Gastroesophageal sphincter (tissue), 3 donors: Measurements from ENCODE around the gene HPGD.

Experiments used
- EP300 ChIP-seq: sonication (generic); formaldehyde crosslinking; IDR thresholded peaks from one replicate; pipeline ENCODE4 v1.6.1; 2017; ENCODE audit warnings: antibody characterized with exemption, mild to moderate bottlenecking
- POLR2A ChIP-seq, 2 donors: fragments of 450-650 bp; IDR thresholded peaks; one replicate each; pipeline ENCODE4 v1.6.1; 2017; ENCODE audit warnings: antibody characterized with exemption in 2 of 2, mild to moderate bottlenecking in 2 of 2, moderate library complexity in 1 of 2
- TF ChIP-seq, protein P1 (sequence below), 4 experiments: fragments of 200-600 bp in 2 of 4; fragments of 450-650 bp in 2 of 4; sonication (generic) in 1 of 4; IDR thresholded peaks; one replicate each; pipeline ENCODE4 v1.5.1; 2017 to 2019; ENCODE audit warnings: antibody characterized with exemption in 4 of 4, mild to moderate bottlenecking in 2 of 4, moderate library complexity in 2 of 4

DNA sequence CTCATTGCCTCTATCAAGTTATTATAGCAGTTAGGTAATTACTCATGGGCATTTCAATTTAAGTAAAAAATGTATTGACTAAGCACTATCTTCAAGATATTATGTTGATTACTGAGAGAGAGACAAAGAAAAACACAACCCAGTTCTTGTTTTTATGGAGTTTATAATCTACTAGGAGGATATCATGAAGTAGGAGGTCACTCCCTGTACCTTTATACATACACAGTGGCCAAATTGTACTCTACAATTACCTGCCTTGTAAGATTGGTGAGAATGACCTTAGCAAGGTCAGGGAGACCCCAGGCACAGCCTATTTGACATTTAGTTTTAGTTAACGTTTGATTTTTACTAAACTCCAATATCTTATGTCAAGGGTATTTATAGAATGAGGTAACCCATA lies 5.5 kb downstream of the HPGD start:
- TF ChIP-seq POLR2A (IDR thresholded peaks at IDR 0.05) (no peak), EP300 (no peak)
- TF ChIP-seq, protein P1, sequence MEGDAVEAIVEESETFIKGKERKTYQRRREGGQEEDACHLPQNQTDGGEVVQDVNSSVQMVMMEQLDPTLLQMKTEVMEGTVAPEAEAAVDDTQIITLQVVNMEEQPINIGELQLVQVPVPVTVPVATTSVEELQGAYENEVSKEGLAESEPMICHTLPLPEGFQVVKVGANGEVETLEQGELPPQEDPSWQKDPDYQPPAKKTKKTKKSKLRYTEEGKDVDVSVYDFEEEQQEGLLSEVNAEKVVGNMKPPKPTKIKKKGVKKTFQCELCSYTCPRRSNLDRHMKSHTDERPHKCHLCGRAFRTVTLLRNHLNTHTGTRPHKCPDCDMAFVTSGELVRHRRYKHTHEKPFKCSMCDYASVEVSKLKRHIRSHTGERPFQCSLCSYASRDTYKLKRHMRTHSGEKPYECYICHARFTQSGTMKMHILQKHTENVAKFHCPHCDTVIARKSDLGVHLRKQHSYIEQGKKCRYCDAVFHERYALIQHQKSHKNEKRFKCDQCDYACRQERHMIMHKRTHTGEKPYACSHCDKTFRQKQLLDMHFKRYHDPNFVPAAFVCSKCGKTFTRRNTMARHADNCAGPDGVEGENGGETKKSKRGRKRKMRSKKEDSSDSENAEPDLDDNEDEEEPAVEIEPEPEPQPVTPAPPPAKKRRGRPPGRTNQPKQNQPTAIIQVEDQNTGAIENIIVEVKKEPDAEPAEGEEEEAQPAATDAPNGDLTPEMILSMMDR (IDR thresholded peaks at IDR 0.05) = no peak
